HEK293 (cell line): ENCODE results near the gene PTCRA.

Experiments used
- BCL11B ChIP-seq: fragments of 450-650 bp; formaldehyde crosslinking; IDR thresholded peaks from 2 replicates; pipeline ENCODE4 v1.5.1; 2016; ENCODE audit warnings: low read depth, missing biosample characterization, missing genetic modification characterization
- CTCF ChIP-seq: fragments of 450-650 bp; formaldehyde crosslinking; IDR thresholded peaks from 2 replicates; pipeline ENCODE4 v1.5.1; 2016; ENCODE audit warnings: missing biosample characterization, missing genetic modification characterization
- ELK4 ChIP-seq: IDR thresholded peaks from 2 replicates; pipeline ENCODE4 v1.6.1; 2011; ENCODE audit warnings: mild to moderate bottlenecking, low read depth, low read length, borderline replicate concordance
- FEZF1 ChIP-seq: fragments of 450-650 bp; formaldehyde crosslinking; IDR thresholded peaks from 2 replicates; pipeline ENCODE4 v1.5.1; 2016; ENCODE audit warnings: missing biosample characterization, missing genetic modification characterization
- GLIS1 ChIP-seq: fragments of 450-650 bp; formaldehyde crosslinking; IDR thresholded peaks from 2 replicates; pipeline ENCODE4 v1.5.1; 2016; ENCODE audit warnings: missing biosample characterization, missing genetic modification characterization
- GLIS2 ChIP-seq: fragments of 450-650 bp; formaldehyde crosslinking; IDR thresholded peaks from 2 replicates; pipeline ENCODE4 v1.5.1; 2016; ENCODE audit warnings: missing biosample characterization, missing genetic modification characterization
- KLF1 ChIP-seq: fragments of 450-650 bp; formaldehyde crosslinking; IDR thresholded peaks from 2 replicates; pipeline ENCODE4 v1.5.1; 2016; ENCODE audit warnings: missing biosample characterization, missing genetic modification characterization
- KLF10 ChIP-seq: fragments of 450-650 bp; IDR thresholded peaks from 2 replicates; pipeline ENCODE4 v1.5.1; 2018; ENCODE audit warnings: missing biosample characterization, mild to moderate bottlenecking, missing genetic modification characterization
- KLF16 ChIP-seq: fragments of 450-650 bp; formaldehyde crosslinking; IDR thresholded peaks from 2 replicates; pipeline ENCODE4 v1.5.1; 2017; ENCODE audit warnings: missing biosample characterization, missing genetic modification characterization
- KLF9 ChIP-seq: fragments of 450-650 bp; formaldehyde crosslinking; IDR thresholded peaks from 2 replicates; pipeline ENCODE4 v1.5.1; 2016; ENCODE audit warnings: missing biosample characterization, missing genetic modification characterization, low read depth
- PATZ1 ChIP-seq: fragments of 450-650 bp; formaldehyde crosslinking; IDR thresholded peaks from 2 replicates; pipeline ENCODE4 v1.5.1; 2016; ENCODE audit warnings: missing biosample characterization, missing genetic modification characterization
- PRDM4 ChIP-seq: fragments of 450-650 bp; formaldehyde crosslinking; IDR thresholded peaks from 2 replicates; pipeline ENCODE4 v1.5.1; 2017; ENCODE audit warnings: missing biosample characterization, missing genetic modification characterization
- SP2 ChIP-seq: fragments of 450-650 bp; formaldehyde crosslinking; IDR thresholded peaks from 2 replicates; pipeline ENCODE4 v1.5.1; 2016; ENCODE audit warnings: missing biosample characterization, missing genetic modification characterization
- ZBTB26 ChIP-seq: fragments of 450-650 bp; formaldehyde crosslinking; optimal IDR thresholded peaks from 2 replicates; pipeline ENCODE3; 2016; ENCODE audit warnings: missing biosample characterization, mild to moderate bottlenecking, missing genetic modification characterization
- ZBTB8A ChIP-seq: fragments of 450-650 bp; formaldehyde crosslinking; IDR thresholded peaks from 2 replicates; pipeline ENCODE4 v1.5.1; 2016; ENCODE audit warnings: missing biosample characterization, missing genetic modification characterization
- ZEB2 ChIP-seq: fragments of 450-650 bp; formaldehyde crosslinking; IDR thresholded peaks from 2 replicates; pipeline ENCODE4 v1.5.1; 2016; ENCODE audit warnings: missing biosample characterization, missing genetic modification characterization
- ZFP3 ChIP-seq: fragments of 450-650 bp; formaldehyde crosslinking; IDR thresholded peaks from 2 replicates; pipeline ENCODE4 v1.5.1; 2016; ENCODE audit warnings: low read depth, missing biosample characterization, missing genetic modification characterization
- ZIC2 ChIP-seq: fragments of 450-650 bp; formaldehyde crosslinking; IDR thresholded peaks from 2 replicates; pipeline ENCODE4 v1.5.1; 2016; ENCODE audit warnings: missing biosample characterization, missing genetic modification characterization
- ZNF112 ChIP-seq: fragments of 450-650 bp; formaldehyde crosslinking; IDR thresholded peaks from 2 replicates; pipeline ENCODE4 v1.5.0; 2017; ENCODE audit warnings: missing biosample characterization, missing genetic modification characterization
- ZNF133 ChIP-seq: fragments of 450-650 bp; formaldehyde crosslinking; IDR thresholded peaks from 2 replicates; pipeline ENCODE4 v1.5.1; 2016; ENCODE audit warnings: missing biosample characterization, missing genetic modification characterization
- ZNF248 ChIP-seq: fragments of 450-650 bp; formaldehyde crosslinking; IDR thresholded peaks from 2 replicates; pipeline ENCODE4 v1.5.1; 2017; ENCODE audit warnings: missing biosample characterization, missing genetic modification characterization
- ZNF280C ChIP-seq: fragments of 450-650 bp; formaldehyde crosslinking; IDR thresholded peaks from 2 replicates; pipeline ENCODE4 v1.5.1; 2016; ENCODE audit warnings: missing biosample characterization, missing genetic modification characterization
- ZNF335 ChIP-seq: fragments of 450-650 bp; formaldehyde crosslinking; conservative IDR thresholded peaks from 2 replicates; pipeline ENCODE4 v1.5.1; 2016; ENCODE audit warnings: missing biosample characterization, missing genetic modification characterization
- ZNF394 ChIP-seq: fragments of 450-650 bp; formaldehyde crosslinking; IDR thresholded peaks from 2 replicates; pipeline ENCODE4 v1.5.1; 2016; ENCODE audit warnings: missing biosample characterization, missing genetic modification characterization, mild to moderate bottlenecking, moderate library complexity, borderline replicate concordance
- ZNF521 ChIP-seq: fragments of 450-650 bp; formaldehyde crosslinking; IDR thresholded peaks from 2 replicates; pipeline ENCODE4 v1.5.1; 2017; ENCODE audit warnings: missing biosample characterization, mild to moderate bottlenecking, missing genetic modification characterization
- ZNF544 ChIP-seq: fragments of 450-650 bp; formaldehyde crosslinking; IDR thresholded peaks from 2 replicates; pipeline ENCODE4 v1.5.0; 2017; ENCODE audit warnings: missing biosample characterization, missing genetic modification characterization
- ZNF600 ChIP-seq: fragments of 450-650 bp; formaldehyde crosslinking; IDR thresholded peaks from 2 replicates; pipeline ENCODE4 v1.5.1; 2016; ENCODE audit warnings: missing biosample characterization, missing genetic modification characterization
- ZNF777 ChIP-seq: fragments of 450-650 bp; formaldehyde crosslinking; IDR thresholded peaks from 2 replicates; pipeline ENCODE4 v1.5.1; 2017; ENCODE audit warnings: missing biosample characterization, missing genetic modification characterization, borderline replicate concordance

The PTCRA gene

GRCh38 chr6:42960243-42961019 is 44.6 kb downstream of the PTCRA start, which contains the start of gene GNMT (continued):
- TF ChIP-seq PRDM4 (tag by site-specific recombination) (no peak), ZNF777 (peak; percentile 78; the same call in 1 of the 2 replicates), ZNF544 (tag by site-specific recombination) (no peak), ZEB2 (tag by site-specific recombination) (0 out of 2 replicates have a peak, but pooled peaks have one; percentile 44), PATZ1 (tag by site-specific recombination) (peak; percentile 30; the same call in 1 of the 2 replicates), ZNF112 (tag by site-specific recombination) (no peak), ZNF280C (tag by site-specific recombination) (no peak), ZNF394 (no peak), ZNF248 (no peak), ELK4 (no peak), KLF1 (tag by site-specific recombination) (peak; percentile 54; the same call in 1 of the 2 replicates), ZIC2 (tag by site-specific recombination) (0 out of 2 replicates have a peak, but pooled peaks have one; percentile 18), ZNF133 (tag by site-specific recombination) (no peak), ZBTB26 (peak; percentile 84), GLIS2 (peak; percentile 59; the same call in 1 of the 2 replicates), KLF16 (0 out of 2 replicates have a peak, but pooled peaks have one; percentile 34), ZFP3 (no peak), KLF9 (peak; percentile 86), GLIS1 (tag by site-specific recombination) (peak; percentile 40; the same call in 1 of the 2 replicates), ZNF335 (tag by site-specific recombination) (peak; percentile 78; the same call in 1 of the 2 replicates), ZNF521 (tag by site-specific recombination) (no peak), CTCF (tag by site-specific recombination) (peak; percentile 19; the same call in 1 of the 2 replicates), BCL11B (tag by site-specific recombination) (no peak), FEZF1 (tag by site-specific recombination) (no peak), ZNF600 (tag by site-specific recombination) (peak; percentile 96; the same call in 1 of the 2 replicates), KLF10 (tag by site-specific recombination) (peak; percentile 97), ZBTB8A (tag by site-specific recombination) (peak; percentile 67), SP2 (peak; percentile 71)
